Endothelial cell of umbilical vein (primary cell): ENCODE data around the gene EGF. TPM values are rescaled to one million over a fixed set of nuclear protein-coding genes. Genes with fewer than 3 reads are reported as not detected.

Experiments used
- BruUV-seq: library from RNA; stranded (reverse); fragments of 400-500 nt; replicated peaks from 2 replicates; lab custom pipeline; 2021; lab: Mats Ljungman, UMichigan
- CTCF ChIA-PET: fragments of 300-600, 350-600 bp; sonication (Branson Sonifier 250); formaldehyde crosslinking; loops from one replicate; lab custom pipeline; 2021; ENCODE audit warnings: antibody characterized with exemption, inconsistent platforms; lab: Charles Lee
- POLR2A ChIA-PET: fragments of 300-600, 350-600 bp; sonication (Branson Sonifier 250); formaldehyde crosslinking; loops from one replicate; lab custom pipeline; 2021; ENCODE audit warnings: antibody characterized with exemption, inconsistent platforms; lab: Charles Lee
- DNase-seq: peaks from one replicate; pipeline ENCODE4 v3.0.0-alpha.2; 2011; ENCODE audit warnings: low read depth, low spot score
- FAIRE-seq: peaks from 2 replicates; lab custom pipeline; 2011; peaks lifted over from hg19 to GRCh38; lab: Jason Lieb, UNC
- H2AFZ ChIP-seq: 2 replicates; pipeline ENCODE4 v1.6.0; 2012; ENCODE audit warnings: low read depth, low read length, control low read depth, inconsistent platforms
- H3K27ac ChIP-seq: 2 replicates; pipeline ENCODE4 v1.5.1; 2011; ENCODE audit warnings: low read depth, mild to moderate bottlenecking, control low read depth, low read length, moderate library complexity; ENCODE audit not compliant: insufficient read depth
- H3K27me3 ChIP-seq, 2 experiments: 2 replicates each; pipeline versions ENCODE4 v1.6.0 to v1.6.1; 2011; ENCODE audit warnings: low read length in 2 of 2, mixed read lengths in 1 of 2; ENCODE audit not compliant: control insufficient read depth in 2 of 2, insufficient read depth in 2 of 2
- H3K36me3 ChIP-seq, 2 experiments: 2 replicates in 1 of 2; 3 replicates in 1 of 2; pipeline ENCODE4 v1.5.1; 2011; ENCODE audit warnings: low read length in 2 of 2, mild to moderate bottlenecking in 1 of 2, moderate library complexity in 1 of 2; ENCODE audit not compliant: control insufficient read depth in 2 of 2, insufficient read depth in 2 of 2; ENCODE audit errors: extremely low read depth in 1 of 2
- H3K4me1 ChIP-seq: 3 replicates; pipeline ENCODE4 v1.5.1; 2011; ENCODE audit warnings: mild to moderate bottlenecking, low read length; ENCODE audit not compliant: control insufficient read depth, insufficient read depth; ENCODE audit errors: extremely low read depth
- H3K4me2 ChIP-seq: 2 replicates; pipeline ENCODE4 v1.6.1; 2011; ENCODE audit warnings: low read length, control low read depth, mixed read lengths; ENCODE audit not compliant: insufficient read depth
- H3K4me3 ChIP-seq, 3 experiments: fragments of 200-600 bp in 1 of 3; sonication (generic), shearing (Covaris generic) in 1 of 3; replicated peaks in 1 of 3; 2 replicates each; pipeline ENCODE4 v1.5.1; 2011 to 2016; ENCODE audit warnings: control low read depth in 3 of 3, low read length in 3 of 3, mild to moderate bottlenecking in 2 of 3, inconsistent platforms in 1 of 3, low read depth in 1 of 3, moderate library complexity in 1 of 3; ENCODE audit not compliant: insufficient read depth in 1 of 3
- H3K79me2 ChIP-seq: 2 replicates; pipeline ENCODE4 v1.6.0; 2012; ENCODE audit warnings: low read length, inconsistent platforms; ENCODE audit not compliant: control insufficient read depth, insufficient read depth
- H3K9ac ChIP-seq: replicated peaks from 2 replicates; pipeline ENCODE3; 2011; ENCODE audit warnings: low read length, control low read depth; ENCODE audit not compliant: insufficient read depth; ENCODE audit errors: extremely low read depth
- H3K9me1 ChIP-seq: replicated peaks from 3 replicates; pipeline ENCODE4 v1.6.0; 2011; ENCODE audit warnings: mild to moderate bottlenecking, low read length; ENCODE audit not compliant: control insufficient read depth, insufficient read depth; ENCODE audit errors: extremely low read depth
- H3K9me3 ChIP-seq: replicated peaks from 2 replicates; pipeline ENCODE4 v1.5.1; 2012; ENCODE audit warnings: low read length, inconsistent platforms; ENCODE audit not compliant: control insufficient read depth, insufficient read depth
- H4K20me1 ChIP-seq: replicated peaks from 2 replicates; pipeline ENCODE3; 2011; ENCODE audit warnings: mild to moderate bottlenecking, low read length; ENCODE audit not compliant: control insufficient read depth, insufficient read depth; ENCODE audit errors: extremely low read depth
- EZH2 ChIP-seq: IDR thresholded peaks from 2 replicates; pipeline ENCODE4 v1.6.1; 2012; ENCODE audit warnings: borderline replicate concordance, low read depth, mild to moderate bottlenecking, moderate library complexity, low read length, inconsistent platforms; ENCODE audit not compliant: severe bottlenecking
- FOS ChIP-seq: IDR thresholded peaks from 2 replicates; pipeline ENCODE4 v1.6.1; 2011; ENCODE audit warnings: mild to moderate bottlenecking, low read length, moderate library complexity, borderline replicate concordance; ENCODE audit not compliant: insufficient read depth
- GATA2 ChIP-seq: IDR thresholded peaks from 2 replicates; pipeline ENCODE4 v1.7.0; 2011; ENCODE audit warnings: low read depth, mild to moderate bottlenecking, moderate library complexity, mixed read lengths, low read length; ENCODE audit not compliant: insufficient read length, insufficient read depth
- JUN ChIP-seq: IDR thresholded peaks from 2 replicates; pipeline ENCODE4 v1.6.1; 2011; ENCODE audit warnings: borderline replicate concordance, low read depth; ENCODE audit not compliant: insufficient read length, insufficient read depth
- MYC ChIP-seq: IDR thresholded peaks from one replicate; pipeline ENCODE4 v1.6.1; 2011; ENCODE audit warnings: mild to moderate bottlenecking, low read depth, low read length
- POLR2A ChIP-seq: IDR thresholded peaks from 2 replicates; pipeline ENCODE4 v1.6.1; 2012; ENCODE audit warnings: low read depth, mild to moderate bottlenecking, control low read depth, low read length
- POLR2AphosphoS5 ChIP-seq: IDR thresholded peaks from 2 replicates; pipeline ENCODE4 v1.6.1; 2012; ENCODE audit warnings: low read depth, mild to moderate bottlenecking, control low read depth, low read length, moderate library complexity; ENCODE audit not compliant: insufficient read depth
- dilution Hi-C: fragments of 300-500 bp; cut with MboI; formaldehyde crosslinking; loops from one replicate; pipeline ENCODE4 v1.15.0; 2019; ENCODE audit warnings: low sequenced_read_pairs; ENCODE audit not compliant: extremely low pct_ligation_motif_present
- intact Hi-C: fragments of 100-400 bp; cut with micrococcal nuclease; formaldehyde crosslinking; loops from one replicate; pipeline ENCODE4 v1.10.0; 2022
- polyA plus RNA-seq, 4 experiments: library from polyadenylated mRNA; depleted of rRNA in 3 of 4; stranded (reverse) in 3 of 4; unstranded in 1 of 4; fragments of >200 nt; gene quantifications; 2 replicates each; pipeline versions ENCODE4 v1.2.1 to v1.2.3, GENCODE V29; 2011 to 2012; ENCODE audit warnings: missing spikeins in 1 of 4
- total RNA-seq: library from RNA; stranded (reverse); gene quantifications from 2 replicates; pipeline ENCODE4 v1.2.3, GENCODE V29; 2021
- TF ChIP-seq, protein P1 (sequence below): IDR thresholded peaks from 2 replicates; pipeline ENCODE4 v1.6.1; 2011; ENCODE audit not compliant: insufficient read depth, insufficient read length
- TF ChIP-seq, protein P2 (sequence below), 2 donors: IDR thresholded peaks; 1 replicate in 1 of 2; 2 replicates in 1 of 2; pipeline ENCODE4 v1.5.1; 2011; ENCODE audit warnings: low read length in 2 of 2, mild to moderate bottlenecking in 2 of 2, moderate library complexity in 2 of 2, control low read depth in 1 of 2, inconsistent platforms in 1 of 2, low read depth in 1 of 2; ENCODE audit not compliant: insufficient read depth in 1 of 2; ENCODE audit errors: extremely low read depth in 1 of 2

The EGF gene
- total and polyA plus RNA-seq, 2 donors (not counting 3 experiments of a cell fraction or from before 2014, with no cell fraction given), result not detected

DNA sequence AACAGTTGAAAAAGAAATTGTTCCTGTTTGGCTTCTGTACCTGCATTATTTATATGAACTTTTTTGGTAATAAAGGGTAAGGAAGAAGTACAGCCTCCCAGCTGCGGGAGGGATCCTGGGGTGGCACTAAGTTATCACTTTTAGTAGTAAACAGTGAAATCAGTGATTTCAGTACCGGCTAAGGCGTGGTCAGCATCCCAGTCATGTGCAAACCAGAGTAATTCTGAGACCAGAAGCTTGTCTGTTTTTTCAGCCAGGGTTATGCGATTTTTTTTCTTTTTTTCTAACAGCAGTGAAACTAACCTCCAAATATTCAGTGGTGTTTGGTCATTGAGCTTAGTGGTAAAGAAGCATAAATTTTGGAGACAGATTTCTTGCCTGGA lies 3.3 kb downstream of the EGF start:
- no peaks in the 10 kb centered on the region for H3K9me1 ChIP-seq
- H3K4me2 ChIP-seq, result no peak overlapping the region
- TF ChIP-seq GATA2, result no peak
- no peak for TF ChIP-seq EZH2
- TF ChIP-seq POLR2AphosphoS5, result no peak
- TF ChIP-seq MYC, result no peak
- TF ChIP-seq, protein P1, sequence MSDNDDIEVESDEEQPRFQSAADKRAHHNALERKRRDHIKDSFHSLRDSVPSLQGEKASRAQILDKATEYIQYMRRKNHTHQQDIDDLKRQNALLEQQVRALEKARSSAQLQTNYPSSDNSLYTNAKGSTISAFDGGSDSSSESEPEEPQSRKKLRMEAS, result no peak
- no peak for TF ChIP-seq POLR2A
- TF ChIP-seq JUN, result no peak
- no peak for TF ChIP-seq FOS
- TF ChIP-seq, protein P2, sequence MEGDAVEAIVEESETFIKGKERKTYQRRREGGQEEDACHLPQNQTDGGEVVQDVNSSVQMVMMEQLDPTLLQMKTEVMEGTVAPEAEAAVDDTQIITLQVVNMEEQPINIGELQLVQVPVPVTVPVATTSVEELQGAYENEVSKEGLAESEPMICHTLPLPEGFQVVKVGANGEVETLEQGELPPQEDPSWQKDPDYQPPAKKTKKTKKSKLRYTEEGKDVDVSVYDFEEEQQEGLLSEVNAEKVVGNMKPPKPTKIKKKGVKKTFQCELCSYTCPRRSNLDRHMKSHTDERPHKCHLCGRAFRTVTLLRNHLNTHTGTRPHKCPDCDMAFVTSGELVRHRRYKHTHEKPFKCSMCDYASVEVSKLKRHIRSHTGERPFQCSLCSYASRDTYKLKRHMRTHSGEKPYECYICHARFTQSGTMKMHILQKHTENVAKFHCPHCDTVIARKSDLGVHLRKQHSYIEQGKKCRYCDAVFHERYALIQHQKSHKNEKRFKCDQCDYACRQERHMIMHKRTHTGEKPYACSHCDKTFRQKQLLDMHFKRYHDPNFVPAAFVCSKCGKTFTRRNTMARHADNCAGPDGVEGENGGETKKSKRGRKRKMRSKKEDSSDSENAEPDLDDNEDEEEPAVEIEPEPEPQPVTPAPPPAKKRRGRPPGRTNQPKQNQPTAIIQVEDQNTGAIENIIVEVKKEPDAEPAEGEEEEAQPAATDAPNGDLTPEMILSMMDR (IDR thresholded peaks at IDR 0.05; ENCODE audit: extremely low read depth in 1 of 2, insufficient read depth in 1 of 2, low read depth in 1 of 2, low read length in 2 of 2), result no peak
- intact Hi-C loops (no loop called here), dilution Hi-C loops (no loop called here)
- CTCF ChIA-PET, result no interaction called here
- no peak for DNase-seq
- H3K4me3 ChIP-seq, result no peak overlapping the region
- peaks cover 3 to 10% of the 10 kb centered on the region in 2 experiments for H3K27me3 ChIP-seq
- no peaks in the 10 kb centered on the region for H3K36me3 ChIP-seq
- H2AFZ ChIP-seq, result no peak overlapping the region
- H3K4me1 ChIP-seq, result no peaks in the 10 kb centered on the region
- no peak for FAIRE-seq
- no peaks in the 10 kb centered on the region for H3K79me2 ChIP-seq
- POLR2A ChIA-PET, result no interaction called here
- no peaks in the 10 kb centered on the region for H3K9me3 ChIP-seq
- BruUV-seq, result no TSS peak
- no peaks in the 10 kb centered on the region for H4K20me1 ChIP-seq
- H3K9ac ChIP-seq, result no peak overlapping the region
- H3K27ac ChIP-seq, result no peak overlapping the region
